HL-60 (cell line): ENCODE data around the gene GMDS.

Experiments
- DNase-seq, 2 experiments: peaks; one replicate each; pipeline ENCODE4 v3.0.0-alpha.2; 2010 to 2020; ENCODE audit warnings: low read depth in 1 of 2, low spot score in 1 of 2
- H3K27ac ChIP-seq: fragments of 250-450 bp; sonication (Bioruptor Pico); replicated peaks from 2 replicates; pipeline ENCODE4 v1.5.1; 2020; ENCODE audit warnings: mild to moderate bottlenecking, moderate library complexity
- H3K27me3 ChIP-seq: fragments of 250-450 bp; sonication (Bioruptor Pico); 2 replicates; pipeline ENCODE4 v1.5.1; 2021; ENCODE audit warnings: mild to moderate bottlenecking, moderate library complexity; ENCODE audit not compliant: insufficient read depth, poor library complexity, severe bottlenecking
- H3K4me3 ChIP-seq: replicated peaks from 2 replicates; pipeline ENCODE4 v1.5.1; 2011; ENCODE audit warnings: mild to moderate bottlenecking, control low read depth, low read length; ENCODE audit not compliant: insufficient read depth
- GABPA ChIP-seq: IDR thresholded peaks from 2 replicates; pipeline ENCODE4 v1.6.1; 2012; ENCODE audit warnings: low read depth
- POLR2AphosphoS5 ChIP-seq: IDR thresholded peaks from 2 replicates; pipeline ENCODE4 v1.6.1; 2012; ENCODE audit warnings: low read depth
- SPI1 ChIP-seq: IDR thresholded peaks from 2 replicates; pipeline ENCODE4 v1.6.1; 2012; ENCODE audit warnings: low read depth, mild to moderate bottlenecking, borderline replicate concordance
- TF ChIP-seq, protein P1 (sequence below): IDR thresholded peaks from 2 replicates; pipeline ENCODE4 v1.6.1; 2012; ENCODE audit warnings: low read depth; ENCODE audit not compliant: insufficient replicate concordance
- TF ChIP-seq, protein P2 (sequence below): IDR thresholded peaks from one replicate; pipeline ENCODE4 v1.5.1; 2011; ENCODE audit warnings: low read length, control low read depth, inconsistent platforms; ENCODE audit not compliant: insufficient read depth

The GMDS gene

GRCh38 chr6:1893470-1894130, 351.8 kb downstream of the GMDS start:
- no peak for DNase-seq
- TF ChIP-seq POLR2AphosphoS5 (no peak), GABPA (no peak), SPI1 (no peak)
- TF ChIP-seq, protein P1, sequence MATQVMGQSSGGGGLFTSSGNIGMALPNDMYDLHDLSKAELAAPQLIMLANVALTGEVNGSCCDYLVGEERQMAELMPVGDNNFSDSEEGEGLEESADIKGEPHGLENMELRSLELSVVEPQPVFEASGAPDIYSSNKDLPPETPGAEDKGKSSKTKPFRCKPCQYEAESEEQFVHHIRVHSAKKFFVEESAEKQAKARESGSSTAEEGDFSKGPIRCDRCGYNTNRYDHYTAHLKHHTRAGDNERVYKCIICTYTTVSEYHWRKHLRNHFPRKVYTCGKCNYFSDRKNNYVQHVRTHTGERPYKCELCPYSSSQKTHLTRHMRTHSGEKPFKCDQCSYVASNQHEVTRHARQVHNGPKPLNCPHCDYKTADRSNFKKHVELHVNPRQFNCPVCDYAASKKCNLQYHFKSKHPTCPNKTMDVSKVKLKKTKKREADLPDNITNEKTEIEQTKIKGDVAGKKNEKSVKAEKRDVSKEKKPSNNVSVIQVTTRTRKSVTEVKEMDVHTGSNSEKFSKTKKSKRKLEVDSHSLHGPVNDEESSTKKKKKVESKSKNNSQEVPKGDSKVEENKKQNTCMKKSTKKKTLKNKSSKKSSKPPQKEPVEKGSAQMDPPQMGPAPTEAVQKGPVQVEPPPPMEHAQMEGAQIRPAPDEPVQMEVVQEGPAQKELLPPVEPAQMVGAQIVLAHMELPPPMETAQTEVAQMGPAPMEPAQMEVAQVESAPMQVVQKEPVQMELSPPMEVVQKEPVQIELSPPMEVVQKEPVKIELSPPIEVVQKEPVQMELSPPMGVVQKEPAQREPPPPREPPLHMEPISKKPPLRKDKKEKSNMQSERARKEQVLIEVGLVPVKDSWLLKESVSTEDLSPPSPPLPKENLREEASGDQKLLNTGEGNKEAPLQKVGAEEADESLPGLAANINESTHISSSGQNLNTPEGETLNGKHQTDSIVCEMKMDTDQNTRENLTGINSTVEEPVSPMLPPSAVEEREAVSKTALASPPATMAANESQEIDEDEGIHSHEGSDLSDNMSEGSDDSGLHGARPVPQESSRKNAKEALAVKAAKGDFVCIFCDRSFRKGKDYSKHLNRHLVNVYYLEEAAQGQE: no peak
- TF ChIP-seq, protein P2, sequence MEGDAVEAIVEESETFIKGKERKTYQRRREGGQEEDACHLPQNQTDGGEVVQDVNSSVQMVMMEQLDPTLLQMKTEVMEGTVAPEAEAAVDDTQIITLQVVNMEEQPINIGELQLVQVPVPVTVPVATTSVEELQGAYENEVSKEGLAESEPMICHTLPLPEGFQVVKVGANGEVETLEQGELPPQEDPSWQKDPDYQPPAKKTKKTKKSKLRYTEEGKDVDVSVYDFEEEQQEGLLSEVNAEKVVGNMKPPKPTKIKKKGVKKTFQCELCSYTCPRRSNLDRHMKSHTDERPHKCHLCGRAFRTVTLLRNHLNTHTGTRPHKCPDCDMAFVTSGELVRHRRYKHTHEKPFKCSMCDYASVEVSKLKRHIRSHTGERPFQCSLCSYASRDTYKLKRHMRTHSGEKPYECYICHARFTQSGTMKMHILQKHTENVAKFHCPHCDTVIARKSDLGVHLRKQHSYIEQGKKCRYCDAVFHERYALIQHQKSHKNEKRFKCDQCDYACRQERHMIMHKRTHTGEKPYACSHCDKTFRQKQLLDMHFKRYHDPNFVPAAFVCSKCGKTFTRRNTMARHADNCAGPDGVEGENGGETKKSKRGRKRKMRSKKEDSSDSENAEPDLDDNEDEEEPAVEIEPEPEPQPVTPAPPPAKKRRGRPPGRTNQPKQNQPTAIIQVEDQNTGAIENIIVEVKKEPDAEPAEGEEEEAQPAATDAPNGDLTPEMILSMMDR: no peak
- Histone ChIP-seq H3K27ac (no peak overlapping the region), H3K4me3 (no peak overlapping the region), H3K27me3 (no peaks in the 10 kb centered on the region)

DNA sequence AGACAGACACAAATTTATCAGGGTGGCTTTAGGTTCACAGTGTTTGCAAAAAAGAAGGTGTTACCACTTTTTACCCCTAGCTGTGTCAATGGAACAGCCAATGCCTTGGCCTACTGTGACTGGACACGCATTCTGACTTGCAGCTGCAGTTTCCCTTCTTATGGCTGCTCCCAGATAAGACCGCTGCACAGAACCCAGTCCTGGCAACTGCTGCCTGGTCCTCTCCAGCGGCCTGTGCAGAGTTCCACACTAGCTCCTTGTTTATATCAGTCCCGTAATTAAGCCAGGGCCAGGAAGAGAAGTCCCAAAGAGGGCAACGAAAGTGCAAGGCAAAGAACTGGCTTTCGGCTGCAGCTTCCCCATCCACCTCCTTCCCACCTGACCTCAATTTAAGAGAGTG, 352.7 kb downstream of the GMDS start:
- TF ChIP-seq GABPA: no peak
- no peak for TF ChIP-seq POLR2AphosphoS5
- Histone ChIP-seq H3K27me3 (no peaks in the 10 kb centered on the region), H3K4me3 (no peak overlapping the region), H3K27ac (no peak overlapping the region)
- no peak for DNase-seq

- TF ChIP-seq GABPA: no peak
- TF ChIP-seq POLR2AphosphoS5: no peak
- no peak for TF ChIP-seq SPI1
- TF ChIP-seq, protein P1: no peak
- TF ChIP-seq, protein P2: no peak
- no peak overlapping the region for H3K27ac ChIP-seq
- no peaks in the 10 kb centered on the region for H3K27me3 ChIP-seq
- H3K4me3 ChIP-seq: no peak overlapping the region
- no peak for DNase-seq
Measured at GRCh38 chr6:1890987-1891386, 354.4 kb downstream of the GMDS start.

GRCh38 chr6:1890071-1890470, 355.3 kb downstream of the GMDS start:
- no peak for DNase-seq
- no peaks in the 10 kb centered on the region for H3K27me3 ChIP-seq

More at GRCh38 chr6:1890071-1890470, 355.3 kb downstream of the GMDS start:
- H3K4me3 ChIP-seq: no peak overlapping the region
- TF ChIP-seq SPI1 (no peak), POLR2AphosphoS5 (no peak)
- TF ChIP-seq, protein P1: no peak
- no peak overlapping the region for H3K27ac ChIP-seq
